Peyer's patch (tissue), 4 donors: ENCODE results near the gene MED13.

Source experiments
- POLR2A ChIP-seq, 2 donors: fragments of 450-650 bp; IDR thresholded peaks; one replicate each; pipeline ENCODE4 v1.5.1; 2017; ENCODE audit warnings: antibody characterized with exemption in 2 of 2, mild to moderate bottlenecking in 2 of 2, moderate library complexity in 2 of 2
- TF ChIP-seq, protein P1 (sequence below), 6 experiments: fragments of 450-650 bp in 4 of 6; fragments of 200-600 bp in 2 of 6; sonication (generic) in 1 of 6; IDR thresholded peaks; one replicate each; pipeline ENCODE4 v1.5.1; 2017 to 2019; ENCODE audit warnings: antibody characterized with exemption in 6 of 6, mild to moderate bottlenecking in 3 of 6, moderate library complexity in 1 of 6

- TF ChIP-seq, protein P1, sequence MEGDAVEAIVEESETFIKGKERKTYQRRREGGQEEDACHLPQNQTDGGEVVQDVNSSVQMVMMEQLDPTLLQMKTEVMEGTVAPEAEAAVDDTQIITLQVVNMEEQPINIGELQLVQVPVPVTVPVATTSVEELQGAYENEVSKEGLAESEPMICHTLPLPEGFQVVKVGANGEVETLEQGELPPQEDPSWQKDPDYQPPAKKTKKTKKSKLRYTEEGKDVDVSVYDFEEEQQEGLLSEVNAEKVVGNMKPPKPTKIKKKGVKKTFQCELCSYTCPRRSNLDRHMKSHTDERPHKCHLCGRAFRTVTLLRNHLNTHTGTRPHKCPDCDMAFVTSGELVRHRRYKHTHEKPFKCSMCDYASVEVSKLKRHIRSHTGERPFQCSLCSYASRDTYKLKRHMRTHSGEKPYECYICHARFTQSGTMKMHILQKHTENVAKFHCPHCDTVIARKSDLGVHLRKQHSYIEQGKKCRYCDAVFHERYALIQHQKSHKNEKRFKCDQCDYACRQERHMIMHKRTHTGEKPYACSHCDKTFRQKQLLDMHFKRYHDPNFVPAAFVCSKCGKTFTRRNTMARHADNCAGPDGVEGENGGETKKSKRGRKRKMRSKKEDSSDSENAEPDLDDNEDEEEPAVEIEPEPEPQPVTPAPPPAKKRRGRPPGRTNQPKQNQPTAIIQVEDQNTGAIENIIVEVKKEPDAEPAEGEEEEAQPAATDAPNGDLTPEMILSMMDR (IDR thresholded peaks at IDR 0.05) = no peak
- no peak for TF ChIP-seq POLR2A (IDR thresholded peaks at IDR 0.05)
These were observed 7.4 kb downstream of the MED13 start for GRCh38 chr17:62057696-62058095.
